Adrenal gland (tissue), 12 donors: ENCODE measurements around the gene COL6A2. TPM values are rescaled to one million over a fixed set of nuclear protein-coding genes. Genes with fewer than 3 reads are reported as not detected.

ENCODE experiments used
- DNase-seq, 7 donors: peaks; one replicate each; pipeline ENCODE4 v3.0.0-alpha.2; 2019 to 2020
- H3K27ac ChIP-seq, 5 donors: fragments of 200-600 bp; sonication (generic) in 4 of 5; 1 replicate in 3 of 5; 2 replicates in 2 of 5; pipeline versions ENCODE4 v1.5.1 to v1.8.0; 2016 to 2020; ENCODE audit warnings: mild to moderate bottlenecking in 1 of 5
- H3K27me3 ChIP-seq: fragments of 200-600 bp; 2 replicates; pipeline ENCODE4 v1.8.0; 2021
- H3K36me3 ChIP-seq, 2 donors: fragments of 200-600 bp; replicated peaks in 1 of 2; 1 replicate in 1 of 2; 2 replicates in 1 of 2; pipeline versions ENCODE4 v1.5.1 to v1.8.0; 2018 to 2022
- H3K4me1 ChIP-seq, 2 donors: fragments of 200-600 bp; replicated peaks in 1 of 2; 1 replicate in 1 of 2; 2 replicates in 1 of 2; pipeline versions ENCODE4 v1.5.1 to v1.8.0; 2018 to 2021
- H3K4me3 ChIP-seq, 4 donors: fragments of 200-600 bp; sonication (generic) in 3 of 4; one replicate each; pipeline ENCODE4 v1.5.1; 2016 to 2018
- H3K9me3 ChIP-seq, 3 donors: fragments of 200-600 bp; sonication (generic) in 1 of 3; replicated peaks in 1 of 3; 1 replicate in 2 of 3; 2 replicates in 1 of 3; pipeline versions ENCODE4 v1.5.1 to v1.8.0; 2016 to 2021
- CTCF ChIP-seq, 6 experiments: fragments of 450-650 bp in 4 of 6; fragments of 200-600 bp in 2 of 6; sonication (generic) in 1 of 6; IDR thresholded peaks; 1 replicate in 5 of 6; 2 replicates in 1 of 6; pipeline versions ENCODE4 v1.5.1 to v1.8.0; 2016 to 2021; ENCODE audit warnings: antibody characterized with exemption in 6 of 6, mild to moderate bottlenecking in 2 of 6, moderate library complexity in 1 of 6
- POLR2A ChIP-seq, 2 donors: fragments of 450-650 bp; IDR thresholded peaks; one replicate each; pipeline ENCODE4 v1.6.1; 2017; ENCODE audit warnings: antibody characterized with exemption in 2 of 2, mild to moderate bottlenecking in 2 of 2, moderate library complexity in 1 of 2
- WGBS, 4 donors: extraction: QIAGEN DNeasy Blood & Tissue Kit in 2 of 4; methylation state at CpG; one replicate each; pipeline versions ENCODE4 v1.1.5 to v1.1.7; 2013 to 2017; 5-methylcytosine and 5-hydroxymethylcytosine counted together
- intact Hi-C, 2 donors: fragments of 100-400 bp; cut with DNase I; formaldehyde crosslinking; loops; one replicate each; pipeline versions ENCODE4 v1.14.1 to v1.15.0; 2022 to 2023
- polyA plus RNA-seq, 3 donors: library from polyadenylated mRNA; stranded (reverse); fragments of 200-250 nt in 2 of 3; fragments of 350-450 nt in 1 of 3; fragmentation: Illumina TruSeq in 1 of 3; extraction: RNeasy Lipid Tissue Mini Kit (QIAGEN cat#74804) in 1 of 3; gene quantifications; one replicate each; pipeline ENCODE4 v1.2.3, GENCODE V29; 2013 to 2014
- total RNA-seq, 9 donors: library from RNA; depleted of rRNA in 4 of 9; stranded (reverse); fragments of >200 nt in 4 of 9; fragments of 120-200 nt in 1 of 9; fragmentation: NEBNext Ultra II Directional in 1 of 9; extraction: Animal tissue kit (Norgen Biotek cat#: 25700) in 1 of 9; gene quantifications; one replicate each; pipeline versions ENCODE4 v1.1.0 to v1.2.4, GENCODE V29; 2013 to 2023
- donor health status: healthy with polysubstance abuse.
- donor health status: Bipolar disorder and iron deficiency.
- donor health status: DM: yes; HTN: yes; CAD: no.
- donor health status: DM: no; HTN: no; CAD: no.
- donor health status: DM: no; HTN: no; CAD: no.
- donor health status: DM: yes; HTN: yes; CAD: no.

COL6A2 gene
- total and polyA plus RNA-seq, 12 donors: 19.0 to 543 (median 181) TPM

- no peaks in the 10 kb centered on the region for H3K9me3 ChIP-seq
- no peaks in the 10 kb centered on the region for H3K27me3 ChIP-seq
- H3K4me1 ChIP-seq: no peaks in the 10 kb centered on the region
- 81 to 87% (median 83%) methylated on average over 15 to 35 of the region's 35 CpGs for WGBS, 4 donors
- H3K4me3 ChIP-seq: no peak overlapping the region
- intact Hi-C loops: no loop called here
- H3K36me3 ChIP-seq: no peaks in the 10 kb centered on the region
- DNase-seq: peak in 1 of 7 donors; percentile 25
- no peak for TF ChIP-seq POLR2A (IDR thresholded peaks at IDR 0.05)
- no peak for TF ChIP-seq CTCF (IDR thresholded peaks at IDR 0.05)
- H3K27ac ChIP-seq: no peak overlapping the region
Observed at GRCh38 chr21:46081862-46082712, 15.8 kb upstream of the COL6A2 start.

GRCh38 chr21:46082713-46082962 is 15.3 kb upstream of the COL6A2 start:
- Histone ChIP-seq H3K9me3 (no peaks in the 10 kb centered on the region), H3K27me3 (no peaks in the 10 kb centered on the region), H3K4me3 (no peak overlapping the region), H3K4me1 (no peaks in the 10 kb centered on the region), H3K27ac (no peak overlapping the region), H3K36me3 (no peaks in the 10 kb centered on the region)
- no peak for TF ChIP-seq CTCF (IDR thresholded peaks at IDR 0.05)
- TF ChIP-seq POLR2A (IDR thresholded peaks at IDR 0.05): no peak
- 78 to 86% (median 81%) methylated on average over 1 to 5 of the region's 5 CpGs for WGBS, 4 donors
- intact Hi-C loops: no loop called here
- peak in 2 of 7 donors; percentile 13 to 31 for DNase-seq

GRCh38 chr21:46082963-46083790 is 14.7 kb upstream of the COL6A2 start:
- Histone ChIP-seq H3K27me3 (no peaks in the 10 kb centered on the region), H3K9me3 (no peaks in the 10 kb centered on the region), H3K36me3 (no peaks in the 10 kb centered on the region), H3K4me1 (no peaks in the 10 kb centered on the region), H3K4me3 (no peak overlapping the region), H3K27ac (no peak overlapping the region)
- intact Hi-C loops: no loop called here
- TF ChIP-seq CTCF (IDR thresholded peaks at IDR 0.05) (no peak), POLR2A (IDR thresholded peaks at IDR 0.05) (no peak)
- 76 to 81% (median 78%) methylated on average over 19 to 35 of the region's 35 CpGs for WGBS, 4 donors
- peak in 2 of 7 donors; percentile 13 to 35 for DNase-seq

DNA sequence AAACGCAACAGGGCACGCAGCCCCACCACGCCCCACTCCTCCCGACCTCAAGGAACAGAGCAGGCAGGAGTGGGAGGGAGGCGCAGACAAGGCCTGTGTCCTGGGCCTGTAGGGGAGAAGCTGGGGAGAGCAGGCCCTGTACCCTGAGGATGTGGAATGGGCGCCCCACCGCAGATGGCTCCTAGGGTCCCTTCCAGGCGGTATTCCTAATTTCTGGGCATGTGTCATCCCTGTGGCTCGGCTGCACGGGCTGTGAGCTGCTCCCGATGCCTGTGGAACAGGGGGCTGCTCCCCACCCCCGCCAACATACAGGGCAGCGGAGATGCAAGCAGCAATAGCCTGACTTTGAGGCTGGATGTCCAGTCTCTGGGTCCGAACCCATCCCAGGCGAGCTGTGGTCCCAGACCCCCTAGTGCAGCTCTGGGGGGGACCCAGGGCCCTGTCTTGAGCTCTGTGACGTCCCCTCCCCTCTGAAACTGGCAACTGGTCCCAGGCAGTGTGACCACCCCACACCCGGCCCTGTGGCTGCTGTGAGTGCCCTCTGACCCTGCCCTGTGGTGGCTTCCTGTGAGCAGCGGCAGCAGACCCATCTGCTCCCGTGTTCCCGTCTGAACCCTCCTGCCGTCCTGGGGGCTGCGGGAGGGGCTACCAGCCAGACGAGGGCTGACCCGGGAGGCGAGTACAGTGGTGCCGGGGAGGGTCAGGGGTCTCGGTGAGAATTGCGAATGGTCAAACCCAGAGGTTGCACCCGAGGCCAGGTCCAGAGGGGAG is 13.9 kb upstream of the COL6A2 start:
- H3K27me3 ChIP-seq: no peaks in the 10 kb centered on the region
- 77 to 87% (median 82%) methylated on average over 8 to 29 of the region's 29 CpGs for WGBS, 4 donors
- no peaks in the 10 kb centered on the region for H3K36me3 ChIP-seq
- no peak overlapping the region for H3K4me3 ChIP-seq
- no peaks in the 10 kb centered on the region for H3K9me3 ChIP-seq
- intact Hi-C loops: no loop called here
- peak in 2 of 7 donors; percentile 12 to 21 for DNase-seq
- H3K27ac ChIP-seq: no peak overlapping the region
- TF ChIP-seq POLR2A (IDR thresholded peaks at IDR 0.05) (no peak), CTCF (IDR thresholded peaks at IDR 0.05) (no peak)
- H3K4me1 ChIP-seq: no peaks in the 10 kb centered on the region
